Measurements from ENCODE around the gene APBA1.

- peak; percentile 26; the same call in 1 of the 2 replicates for TF ChIP-seq CTCF (IDR thresholded peaks at IDR 0.05)
- TF ChIP-seq POLR2AphosphoS5 (IDR thresholded peaks at IDR 0.05; ENCODE audit: low read depth, low read length) = no peak
- TF ChIP-seq SMC3 (IDR thresholded peaks at IDR 0.05; ENCODE audit: low read depth, low read length) = no peak
- no peak for TF ChIP-seq EZH2phosphoT487 (IDR thresholded peaks at IDR 0.05; ENCODE audit: borderline replicate concordance, low read depth)
- no peak for TF ChIP-seq TAF1 (IDR thresholded peaks at IDR 0.05; ENCODE audit: borderline replicate concordance, low read depth, low read length)
- TF ChIP-seq NFIC (IDR thresholded peaks at IDR 0.05; ENCODE audit: borderline replicate concordance) = no peak
- no peak for TF ChIP-seq RAD21 (IDR thresholded peaks at IDR 0.05; ENCODE audit: low read length)
- no peak for TF ChIP-seq EP300 (IDR thresholded peaks at IDR 0.05; ENCODE audit: borderline replicate concordance in 1 of 2, low read depth in 1 of 2, low read length in 1 of 2)
- no peak for TF ChIP-seq JUND (IDR thresholded peaks at IDR 0.05)
- no peak for TF ChIP-seq MXI1 (IDR thresholded peaks at IDR 0.05; ENCODE audit: low read depth, low read length)
- no peak for TF ChIP-seq GABPA (IDR thresholded peaks at IDR 0.05; ENCODE audit: low read depth)
- TF ChIP-seq CHD2 (IDR thresholded peaks at IDR 0.05; ENCODE audit: low read length, partially characterized antibody) = no peak
Measured at GRCh38 chr9:69674112-69674685, 2.0 kb upstream of the APBA1 start.
